Thoracic aorta (tissue), 2 donors: ENCODE results near the gene RSU1. TPM values are rescaled to one million over a fixed set of nuclear protein-coding genes. Genes with fewer than 3 reads are reported as not detected.
A peak's percentile ranks its signal among the peaks of the same experiment; 100 is the strongest.

Source experiments
- ATAC-seq: fragments of 150-250 bp; one replicate; pipeline ENCODE4 v1.8.0; 2017; ENCODE audit warnings: low read depth; ENCODE audit not compliant: insufficient number of reproducible peaks, low FRiP score
- DNase-seq: peaks from one replicate; pipeline ENCODE4 v3.0.0-alpha.2; 2020; ENCODE audit warnings: low spot score
- H3K27ac ChIP-seq, 2 donors: fragments of 200-600 bp; sonication (generic); 1 replicate in 1 of 2; 2 replicates in 1 of 2; pipeline ENCODE4 v1.5.1; 2016; ENCODE audit warnings: mild to moderate bottlenecking in 2 of 2, moderate library complexity in 2 of 2
- H3K27me3 ChIP-seq: fragments of 200-600 bp; sonication (generic); replicated peaks from 2 replicates; pipeline ENCODE4 v1.6.0; 2016; ENCODE audit warnings: mild to moderate bottlenecking; ENCODE audit not compliant: insufficient read depth
- H3K36me3 ChIP-seq: fragments of 200-600 bp; sonication (generic); one replicate; pipeline ENCODE4 v1.5.1; 2016
- H3K4me1 ChIP-seq, 2 donors: fragments of 200-600 bp; sonication (generic); 1 replicate in 1 of 2; 2 replicates in 1 of 2; pipeline versions ENCODE4 v1.5.1 to v1.6.0; 2016; ENCODE audit warnings: low read depth in 2 of 2, mild to moderate bottlenecking in 1 of 2; ENCODE audit not compliant: control insufficient read depth in 1 of 2
- H3K4me3 ChIP-seq: fragments of 200-600 bp; sonication (generic); 2 replicates; pipeline ENCODE4 v1.5.1; 2016; ENCODE audit warnings: mild to moderate bottlenecking
- H3K9me3 ChIP-seq: fragments of 200-600 bp; sonication (generic); 2 replicates; pipeline ENCODE4 v1.5.1; 2016
- CTCF ChIP-seq: fragments of 200-600 bp; sonication (generic); IDR thresholded peaks from one replicate; pipeline ENCODE4 v1.5.1; 2019; ENCODE audit warnings: antibody characterized with exemption
- total RNA-seq, 2 donors: library from RNA; depleted of rRNA; stranded (reverse); fragments of >200 nt; gene quantifications; one replicate each; pipeline versions ENCODE4 v1.1.0 to v1.2.3, GENCODE V29; 2016

RSU1 gene
- total RNA-seq, 2 donors from 2014 or later: 88.0 to 122 TPM

GRCh38 chr10:16819026-16819425 is 1.8 kb upstream of the RSU1 start:
- ATAC-seq (no peak), DNase-seq (no peak)
- no peak for TF ChIP-seq CTCF
- no peaks in the 10 kb centered on the region for H3K27me3 ChIP-seq
- peak overlapping the region in 1 of 2 donors; percentile 83 for H3K27ac ChIP-seq
- H3K36me3 ChIP-seq: no peaks in the 10 kb centered on the region
- H3K4me1 ChIP-seq: peaks cover 7 to 32% of the 10 kb centered on the region in 2 donors
- H3K9me3 ChIP-seq: no peaks in the 10 kb centered on the region
- no peak overlapping the region for H3K4me3 ChIP-seq

- Histone ChIP-seq H3K36me3 (no peaks in the 10 kb centered on the region), H3K4me3 (peak overlapping the region; percentile 78), H3K9me3 (no peaks in the 10 kb centered on the region), H3K27me3 (no peaks in the 10 kb centered on the region), H3K4me1 (peaks cover 7 to 46% of the 10 kb centered on the region in 2 donors), H3K27ac (peak overlapping the region; percentile 58 to 77)
- DNase-seq (no peak), ATAC-seq (no peak)
- no peak for TF ChIP-seq CTCF
These were observed 447 bp downstream of the RSU1 start for GRCh38 chr10:16816830-16817124.

GRCh38 chr10:16816171-16816570 is 1.1 kb downstream of the RSU1 start:
- no peaks in the 10 kb centered on the region for H3K36me3 ChIP-seq
- no peak overlapping the region for H3K27ac ChIP-seq
- H3K9me3 ChIP-seq: no peaks in the 10 kb centered on the region

GRCh38 chr10:16814012-16814411 is 3.2 kb downstream of the RSU1 start:
- peaks cover 7 to 46% of the 10 kb centered on the region in 2 donors for H3K4me1 ChIP-seq
- TF ChIP-seq CTCF: no peak
- no peak overlapping the region for H3K4me3 ChIP-seq
- ATAC-seq: no peak
- no peaks in the 10 kb centered on the region for H3K36me3 ChIP-seq
- no peaks in the 10 kb centered on the region for H3K9me3 ChIP-seq
- H3K27me3 ChIP-seq: no peaks in the 10 kb centered on the region
- DNase-seq: no peak
- H3K27ac ChIP-seq: no peak overlapping the region

More at GRCh38 chr10:16816171-16816570, 1.1 kb downstream of the RSU1 start:
- peaks cover 7 to 46% of the 10 kb centered on the region in 2 donors for H3K4me1 ChIP-seq
- no peak for TF ChIP-seq CTCF
- DNase-seq (no peak), ATAC-seq (no peak)
- H3K4me3 ChIP-seq: peak overlapping the region; percentile 78
- H3K27me3 ChIP-seq: no peaks in the 10 kb centered on the region

GRCh38 chr10:16812676-16813075 is 4.5 kb downstream of the RSU1 start:
- DNase-seq: no peak
- H3K4me3 ChIP-seq: no peak overlapping the region
- no peaks in the 10 kb centered on the region for H3K36me3 ChIP-seq
- TF ChIP-seq CTCF: no peak
- no peak for ATAC-seq
- H3K4me1 ChIP-seq: peaks cover 2 to 40% of the 10 kb centered on the region in 2 donors
- no peaks in the 10 kb centered on the region for H3K27me3 ChIP-seq
- H3K9me3 ChIP-seq: no peaks in the 10 kb centered on the region
- H3K27ac ChIP-seq: no peak overlapping the region
